ENCODE results near the gene NSMF.
"Not testable (repeated sequence)": the region's sequence is repeated elsewhere in the genome, so short reads cannot be mapped to it uniquely, and the experiment has no call there.

NSMF gene

DNA sequence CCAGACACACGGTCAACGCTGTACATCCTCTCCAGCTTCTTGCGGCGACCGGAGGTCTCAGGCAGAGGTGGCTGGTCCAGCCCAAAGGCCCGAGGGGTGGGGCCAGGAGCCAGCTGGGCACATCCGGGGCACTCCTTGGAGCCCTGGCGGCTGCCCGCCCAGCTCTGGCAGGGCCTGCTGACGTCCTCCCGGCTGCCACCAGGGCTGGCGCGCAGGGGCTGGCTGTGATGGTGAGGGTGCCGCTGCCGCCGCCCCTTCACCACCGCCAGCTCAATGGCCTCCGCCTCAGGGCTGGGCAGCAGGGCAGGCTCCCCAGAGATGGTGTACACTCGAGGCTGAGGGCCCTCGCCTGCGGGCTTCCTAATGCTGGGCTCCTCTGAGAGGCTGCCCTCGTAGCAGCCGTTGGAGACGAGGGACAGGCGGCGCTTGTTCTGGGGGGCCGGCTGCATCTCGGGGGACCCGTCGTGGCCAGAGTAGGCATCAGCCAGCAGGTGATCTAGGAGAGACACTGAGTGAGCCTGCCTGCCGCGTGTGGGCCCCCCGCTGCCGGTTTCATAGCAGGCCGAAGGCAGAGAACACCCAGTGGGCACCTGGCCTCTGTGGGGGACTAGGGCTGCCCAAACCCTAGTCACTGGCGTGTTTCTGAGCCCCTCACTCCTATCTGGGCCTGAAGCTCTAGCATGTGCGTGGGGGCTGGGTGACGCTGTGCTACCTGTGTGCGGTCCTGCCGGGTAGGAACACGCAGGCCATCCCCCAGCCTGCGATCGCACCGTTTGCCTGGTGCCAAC lies 1.5 kb downstream of the NSMF start:
- no peak for FAIRE-seq

DNA sequence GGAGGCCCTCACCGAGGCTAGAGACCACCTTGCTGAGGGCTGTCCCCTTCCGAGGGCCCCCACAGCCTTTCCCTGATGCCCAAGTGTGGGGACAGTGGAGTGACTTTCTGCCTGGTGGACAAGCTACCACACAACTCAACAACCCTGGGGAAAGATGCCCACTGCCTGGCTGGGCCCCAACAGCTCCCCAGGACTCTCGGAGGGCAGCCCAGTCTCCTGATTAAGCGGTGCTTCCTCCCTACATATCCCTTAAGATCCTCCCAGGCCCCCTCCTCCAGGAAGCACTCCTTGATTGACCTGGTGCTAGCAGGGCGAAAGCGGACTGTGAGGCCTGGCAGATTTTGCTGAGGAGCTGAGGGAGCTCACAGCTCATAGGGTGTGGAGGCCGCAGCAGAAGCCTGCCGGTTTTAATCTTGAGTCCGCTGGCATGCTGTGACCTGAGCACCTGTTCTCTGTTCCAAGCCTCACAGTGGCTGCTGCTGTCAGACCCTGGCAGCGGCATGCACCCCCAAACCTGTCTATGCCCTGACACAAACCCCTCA lies 2.2 kb downstream of the NSMF start:
- no peak for FAIRE-seq

DNA sequence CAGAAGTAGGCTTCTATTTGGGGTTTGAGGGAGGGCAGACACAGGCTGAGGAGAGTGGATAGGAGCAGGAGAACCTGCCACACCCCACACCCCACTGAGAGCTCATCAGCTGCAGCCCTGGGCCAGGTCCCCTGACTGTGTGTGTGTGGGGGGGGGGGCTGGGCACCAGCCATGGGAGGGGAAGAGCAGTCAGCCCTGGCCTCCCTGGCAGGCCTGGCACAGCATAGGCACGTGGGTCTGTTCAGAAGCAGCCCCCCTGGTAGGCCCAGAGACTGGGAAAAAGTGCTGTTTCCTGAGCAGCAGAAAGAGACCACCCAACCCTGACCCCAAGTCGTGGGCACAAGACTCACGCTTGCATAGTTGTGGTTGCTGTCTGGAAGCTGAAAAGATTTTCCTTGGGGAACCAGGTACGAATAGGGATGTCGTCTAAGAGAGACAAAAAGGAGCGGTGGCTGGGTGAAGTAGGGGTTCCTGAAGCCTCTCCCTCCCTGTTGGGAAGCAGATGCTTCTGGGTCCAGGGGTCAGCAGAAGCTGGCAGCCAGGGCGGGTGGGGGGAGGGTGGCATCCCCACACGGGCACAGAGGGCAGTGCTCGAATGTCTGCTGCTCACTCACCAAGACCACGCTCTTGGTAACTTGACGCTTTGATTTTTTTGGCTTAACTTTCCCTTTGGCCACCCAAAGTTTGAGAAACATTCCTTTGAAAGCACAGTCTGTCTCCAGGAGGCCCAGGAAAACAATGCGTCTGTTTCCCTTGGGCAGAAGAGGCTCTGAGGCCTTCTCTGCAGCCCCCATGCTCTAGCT lies 2.9 kb downstream of the NSMF start:
- FAIRE-seq, result no peak

DNA sequence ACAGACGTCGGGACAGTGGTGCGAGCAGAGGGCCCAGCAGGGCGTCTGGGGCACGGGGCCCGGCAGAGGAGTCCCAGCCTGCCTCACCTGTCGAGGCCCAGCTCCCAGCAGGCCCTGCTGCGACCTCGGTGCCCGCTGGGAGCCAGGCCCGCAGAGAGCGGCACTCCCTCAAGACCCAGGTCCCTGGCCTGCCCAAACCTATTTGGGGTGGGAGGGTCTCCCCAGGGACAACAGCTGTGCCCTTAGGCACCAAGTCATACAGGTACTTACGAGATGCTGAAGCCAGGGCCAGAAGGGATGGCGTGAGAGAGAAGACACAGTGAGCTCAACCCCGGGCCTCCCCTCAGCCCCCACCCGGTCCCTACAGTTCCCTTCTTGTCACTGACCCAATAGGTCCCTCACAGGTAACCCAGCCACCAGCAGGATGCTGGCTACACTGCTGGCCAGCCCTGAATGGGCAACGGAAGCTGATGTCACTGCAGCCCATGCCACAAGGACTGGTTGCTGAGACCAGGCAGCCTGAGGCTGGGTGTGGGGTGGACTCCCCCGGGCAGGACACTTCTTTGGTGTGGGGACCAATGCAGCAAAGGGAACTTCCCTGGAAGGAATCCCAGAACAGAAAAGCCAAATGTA lies 3.7 kb downstream of the NSMF start:
- no peak for FAIRE-seq

DNA sequence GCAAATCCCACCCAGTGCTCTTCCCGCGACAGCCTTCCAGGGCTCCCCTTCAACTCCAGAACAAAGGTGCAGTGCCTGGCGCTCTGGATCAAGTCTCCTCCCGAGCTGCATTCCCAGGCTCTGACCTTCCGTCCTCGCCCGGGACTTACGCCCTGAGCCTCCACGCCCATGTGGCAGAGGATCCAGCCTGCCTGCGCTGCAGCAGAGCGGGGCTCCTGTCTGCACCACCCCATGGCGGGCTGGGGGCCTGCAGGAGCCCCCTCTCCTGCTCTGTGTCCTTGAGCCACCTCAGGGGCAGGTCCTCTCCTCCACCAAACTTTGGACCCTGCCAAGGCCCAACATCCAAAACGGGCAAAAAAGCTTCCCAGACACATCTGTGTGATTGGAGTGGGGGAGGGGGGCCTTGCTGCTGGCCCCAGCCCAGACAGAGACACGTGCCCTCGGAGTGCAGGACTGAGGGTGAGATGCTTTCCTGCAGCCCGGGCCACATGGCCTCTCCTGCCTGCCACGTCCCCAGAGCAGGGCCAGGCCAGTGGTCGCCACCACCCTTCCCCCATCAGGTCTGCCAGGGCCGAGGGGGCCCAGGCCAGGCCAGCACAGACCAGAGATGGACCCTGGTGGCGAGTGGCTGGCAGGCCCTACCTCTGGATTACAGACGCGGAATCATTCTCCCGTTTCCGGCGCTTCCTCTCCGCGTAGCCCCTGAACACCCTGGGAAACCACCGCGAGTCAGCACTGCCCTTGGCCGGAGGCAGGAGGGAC lies 4.4 kb downstream of the NSMF start:
- no peak for FAIRE-seq

DNA sequence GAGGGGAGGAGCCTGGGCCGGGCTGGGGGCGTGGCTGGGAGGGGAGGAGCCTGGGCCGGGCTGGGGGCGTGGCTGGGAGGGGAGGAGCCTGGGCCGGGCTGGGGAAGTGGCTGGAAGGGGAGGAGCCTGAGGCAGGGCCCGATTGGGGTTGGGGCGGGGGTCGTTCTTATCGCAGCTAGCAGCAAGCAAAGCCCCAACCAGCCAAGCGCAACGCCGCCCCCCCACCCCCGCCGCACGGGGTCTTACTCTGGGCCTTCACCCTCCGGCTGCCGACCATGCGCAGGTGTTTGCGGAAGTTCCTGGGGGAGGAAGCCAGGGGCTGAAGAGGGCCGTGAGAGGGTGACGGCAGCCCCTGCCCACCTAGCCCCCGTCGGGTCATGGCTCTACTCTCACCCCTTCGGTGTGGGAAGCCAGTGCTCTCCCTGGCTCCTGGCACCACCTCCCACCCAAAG lies 5.0 kb downstream of the NSMF start:
- FAIRE-seq, result no peak

DNA sequence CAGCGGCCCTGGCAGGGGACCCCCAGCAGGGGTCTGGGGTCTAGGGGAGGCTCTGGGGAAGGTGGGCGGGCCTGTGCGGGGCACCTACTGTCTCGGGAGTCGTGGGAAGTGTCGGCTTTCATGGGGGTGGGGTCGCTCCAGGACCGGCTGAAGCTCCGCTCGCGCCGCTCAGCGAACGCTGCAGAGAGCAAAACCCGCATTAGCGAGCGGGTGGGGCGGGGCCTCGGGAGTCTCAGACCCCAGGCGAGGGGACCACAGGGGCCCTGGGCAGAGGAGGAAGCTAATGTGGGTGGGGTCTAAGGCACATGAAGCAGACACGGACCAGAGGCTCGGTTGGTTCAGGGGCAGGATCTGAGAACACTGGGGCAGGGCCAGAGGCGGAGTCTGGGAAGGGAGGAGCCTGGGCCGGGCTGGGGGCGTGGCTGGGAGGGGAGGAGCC lies 5.5 kb downstream of the NSMF start:
- no peak for FAIRE-seq

DNA sequence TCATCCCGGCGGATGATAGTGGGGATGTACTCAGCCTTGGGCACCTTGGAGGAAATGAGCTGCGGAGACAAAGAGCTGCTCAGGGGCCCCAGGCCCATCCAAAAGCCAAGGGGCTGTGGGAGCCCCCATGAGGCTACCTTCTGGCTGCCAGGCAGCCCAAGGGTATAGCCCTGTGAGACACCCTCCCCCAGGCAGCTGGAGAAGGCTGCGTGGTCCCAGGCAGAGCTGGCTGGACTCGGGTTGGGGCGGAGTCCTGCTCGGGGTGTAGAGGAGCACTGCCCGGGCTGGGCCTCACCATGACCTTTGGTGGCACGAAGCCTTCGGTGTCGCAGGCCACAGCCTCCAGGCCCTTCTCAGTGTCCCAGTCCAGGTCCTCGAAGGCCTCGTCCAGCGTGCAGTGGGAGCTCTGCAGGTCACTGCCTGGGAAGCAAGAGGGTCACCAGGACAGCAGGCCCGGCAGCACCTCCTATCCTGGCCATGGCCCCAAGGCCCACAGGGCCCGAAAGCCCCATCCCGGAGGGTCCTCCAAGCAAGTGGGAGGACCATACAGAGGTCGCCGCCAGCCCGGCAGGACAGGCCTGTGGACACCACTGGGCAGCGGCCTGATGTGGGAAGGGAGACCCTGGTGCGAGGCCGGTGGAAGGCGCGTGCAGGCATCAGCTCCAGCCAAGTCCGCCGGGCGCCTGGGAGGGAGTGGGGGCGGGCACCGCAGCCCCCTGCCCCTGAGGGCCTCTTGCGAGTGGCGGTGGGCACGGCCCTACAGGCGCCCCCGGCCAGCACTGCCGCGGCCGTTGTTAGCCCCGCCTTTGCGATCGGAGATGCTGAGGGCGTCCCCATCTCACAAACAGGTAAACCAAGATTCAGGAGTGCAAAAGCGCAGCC lies 6.1 kb downstream of the NSMF start:
- FAIRE-seq, result no peak

DNA sequence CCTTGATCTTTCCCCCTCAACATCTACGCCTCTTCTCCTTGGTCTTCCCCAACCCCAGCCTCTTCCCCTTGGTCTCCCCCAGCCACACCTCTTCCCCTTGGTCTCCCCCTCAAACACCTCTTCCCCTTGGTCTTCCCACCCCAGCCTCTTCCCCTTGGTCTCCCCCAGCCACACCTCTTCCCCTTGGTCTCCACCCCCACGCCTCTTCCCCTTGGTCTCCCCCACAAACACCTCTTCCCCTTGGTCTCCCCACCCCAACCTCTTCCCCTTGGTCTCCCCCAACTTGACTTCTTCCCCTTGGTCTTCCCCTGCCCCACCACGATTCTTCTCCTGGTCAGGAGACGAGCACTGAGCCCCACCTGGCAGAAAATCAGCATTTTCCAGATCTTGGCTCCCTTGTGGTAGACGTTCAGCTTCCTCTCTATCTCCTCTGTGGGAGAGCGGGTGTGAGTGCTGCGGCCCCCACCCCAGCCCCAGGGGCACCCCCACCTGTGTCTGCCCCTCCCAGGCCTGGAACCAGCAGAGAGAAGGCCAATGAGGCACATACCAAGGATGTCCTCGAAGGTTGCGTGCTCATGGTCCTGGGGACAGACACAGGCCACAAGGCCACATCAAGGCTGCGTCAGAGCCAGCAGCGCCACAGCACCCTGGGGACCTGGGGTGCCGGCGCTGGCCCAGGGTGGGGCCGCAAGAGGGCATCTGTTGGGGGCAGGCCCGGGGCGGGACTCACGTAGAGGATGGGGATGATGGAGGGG lies 7.0 kb downstream of the NSMF start:
- no peak for FAIRE-seq

DNA sequence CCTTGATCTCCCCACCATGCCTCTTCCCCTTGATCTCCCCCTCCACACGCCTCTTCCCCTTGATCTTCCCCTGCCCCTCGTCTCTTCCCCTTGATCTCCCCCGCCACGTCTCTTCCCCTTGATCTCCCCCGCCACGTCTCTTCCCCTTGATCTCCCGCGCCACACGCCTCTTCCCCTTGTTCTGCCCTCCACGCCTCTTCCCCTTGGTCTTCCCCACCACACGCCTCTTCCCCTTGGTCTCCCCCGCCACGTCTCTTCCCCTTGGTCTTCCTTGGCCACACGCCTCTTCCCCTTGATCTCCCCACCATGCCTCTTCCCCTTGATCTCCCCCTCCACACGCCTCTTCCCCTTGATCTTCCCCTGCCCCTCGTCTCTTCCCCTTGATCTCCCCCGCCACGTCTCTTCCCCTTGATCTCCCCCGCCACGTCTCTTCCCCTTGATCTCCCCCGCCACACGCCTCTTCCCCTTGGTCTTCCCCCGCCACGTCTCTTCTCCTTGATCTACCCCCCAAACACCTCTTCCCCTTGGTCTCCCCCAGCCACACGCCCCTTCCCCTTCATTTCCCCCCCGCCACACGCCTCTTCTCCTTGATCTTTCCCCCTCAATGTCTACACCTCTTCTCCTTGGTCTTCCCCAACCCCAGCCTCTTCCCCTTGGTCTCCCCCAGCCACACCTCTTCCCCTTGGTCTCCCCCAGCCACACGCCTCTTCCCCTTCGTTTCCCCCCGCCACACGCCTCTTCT lies 7.7 kb downstream of the NSMF start:
- not testable (repeated sequence) for FAIRE-seq

DNA sequence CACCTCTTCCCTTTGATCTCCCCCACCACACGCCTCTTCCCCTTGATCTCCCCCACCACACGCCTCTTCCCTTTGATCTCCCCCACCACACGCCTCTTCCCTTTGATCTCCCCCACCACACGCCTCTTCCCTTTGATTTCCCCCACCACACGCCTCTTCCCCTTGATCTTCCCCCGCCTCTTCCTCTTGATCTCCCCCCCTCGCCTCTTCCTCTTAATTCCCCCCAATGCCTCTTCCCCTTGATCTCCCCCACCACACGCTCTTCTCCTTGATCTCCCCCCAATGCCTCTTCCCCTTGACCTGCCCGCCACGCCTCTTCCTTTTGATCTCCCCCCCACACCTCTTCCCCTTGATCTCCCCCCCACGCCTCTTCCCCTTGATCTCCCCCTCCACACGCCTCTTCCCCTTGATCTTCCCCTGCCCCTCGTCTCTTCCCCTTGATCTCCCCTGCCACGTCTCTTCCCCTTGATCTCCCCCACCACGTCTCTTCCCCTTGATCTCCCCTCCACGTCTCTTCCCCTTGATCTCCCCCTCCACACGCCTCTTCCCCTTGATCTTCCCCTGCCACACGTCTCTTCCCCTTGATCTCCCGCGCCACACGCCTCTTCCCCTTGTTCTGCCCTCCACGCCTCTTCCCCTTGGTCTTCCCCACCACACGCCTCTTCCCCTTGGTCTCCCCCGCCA lies 8.5 kb downstream of the NSMF start:
- FAIRE-seq, result not testable (repeated sequence)

DNA sequence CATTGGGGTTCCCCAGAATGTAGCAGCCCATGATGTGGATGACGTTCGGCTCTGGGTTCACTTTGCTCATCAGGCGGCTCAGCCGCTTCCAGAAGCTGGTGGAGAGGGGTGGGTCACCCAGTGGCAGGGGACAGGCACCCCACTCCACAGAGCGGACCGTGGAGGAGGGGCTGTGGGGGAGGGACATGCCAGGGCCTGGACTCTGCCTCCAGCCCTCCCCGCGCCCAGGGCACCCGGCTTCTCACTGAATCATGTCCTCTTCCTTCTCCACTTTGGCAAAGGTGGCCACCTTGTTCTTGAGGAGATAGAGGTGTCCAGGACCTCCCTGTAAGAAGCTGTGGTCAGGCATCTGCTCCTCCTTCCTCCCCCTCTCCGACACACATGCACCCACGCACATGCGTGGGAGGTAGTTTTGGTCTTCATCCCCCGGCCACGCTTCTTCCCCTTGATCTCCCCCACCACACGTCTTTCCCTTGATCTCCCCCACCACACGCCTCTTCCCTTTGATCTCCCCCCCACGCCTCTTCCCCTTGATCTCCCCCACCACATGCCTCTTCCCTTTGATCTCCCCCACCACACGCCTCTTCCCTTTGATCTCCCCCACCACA lies 9.1 kb downstream of the NSMF start:
- FAIRE-seq, result no peak

DNA sequence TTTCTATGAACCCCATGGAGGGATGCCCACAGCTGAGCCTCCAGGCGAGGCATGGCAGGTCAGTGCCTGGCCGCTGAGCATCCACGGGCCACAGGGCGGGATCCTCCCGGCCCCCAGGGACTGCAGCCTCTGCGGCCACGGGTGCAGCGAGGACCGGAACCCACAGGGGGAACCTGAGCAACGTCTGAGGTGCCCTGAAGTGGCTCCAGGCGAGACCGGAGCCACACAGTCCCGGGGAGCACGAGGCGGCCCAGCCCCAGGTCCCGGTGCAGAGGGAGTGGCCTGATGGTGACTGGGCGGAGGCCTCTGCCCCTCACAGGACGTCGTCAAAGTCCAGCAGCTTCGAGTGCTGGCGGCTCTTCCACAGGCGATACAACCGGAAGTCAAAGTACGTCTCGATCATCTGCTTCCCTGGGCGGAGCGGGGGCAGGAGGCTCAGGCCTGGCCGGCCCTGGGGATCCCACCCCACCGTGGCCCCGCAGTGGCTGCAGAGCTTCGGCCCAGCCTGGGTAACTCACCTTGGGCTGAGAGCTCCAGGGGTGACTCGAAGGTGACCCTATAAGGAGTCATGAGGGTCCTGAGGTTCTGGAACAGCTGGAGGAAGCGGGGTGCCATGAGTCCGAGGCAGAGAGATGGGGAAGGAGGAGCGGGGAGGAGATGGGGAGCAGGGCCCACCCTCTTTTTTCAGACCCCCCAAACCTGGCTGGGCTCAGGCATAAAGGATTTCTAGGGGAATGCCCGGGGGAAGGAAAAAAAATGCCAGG lies 9.9 kb downstream of the NSMF start:
- no peak for FAIRE-seq

DNA sequence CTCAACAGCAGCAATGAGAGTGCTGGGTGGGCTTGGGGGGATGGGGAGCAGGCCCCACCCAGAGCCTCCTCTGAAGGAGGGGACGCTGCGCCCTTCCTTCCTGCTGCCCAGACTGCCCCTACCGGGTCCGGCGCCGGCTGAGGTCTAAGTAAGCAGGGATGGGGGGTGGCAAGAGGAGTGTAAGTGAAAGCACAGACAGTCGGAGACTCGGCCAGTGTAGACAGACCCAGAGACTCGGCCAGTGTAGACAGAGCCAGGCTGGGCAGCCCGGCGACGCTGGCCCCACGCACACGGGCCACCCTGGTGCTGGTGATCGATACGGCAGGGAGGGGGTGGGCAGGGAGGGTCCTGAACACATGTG lies 10.6 kb downstream of the NSMF start:
- FAIRE-seq, result no peak

DNA sequence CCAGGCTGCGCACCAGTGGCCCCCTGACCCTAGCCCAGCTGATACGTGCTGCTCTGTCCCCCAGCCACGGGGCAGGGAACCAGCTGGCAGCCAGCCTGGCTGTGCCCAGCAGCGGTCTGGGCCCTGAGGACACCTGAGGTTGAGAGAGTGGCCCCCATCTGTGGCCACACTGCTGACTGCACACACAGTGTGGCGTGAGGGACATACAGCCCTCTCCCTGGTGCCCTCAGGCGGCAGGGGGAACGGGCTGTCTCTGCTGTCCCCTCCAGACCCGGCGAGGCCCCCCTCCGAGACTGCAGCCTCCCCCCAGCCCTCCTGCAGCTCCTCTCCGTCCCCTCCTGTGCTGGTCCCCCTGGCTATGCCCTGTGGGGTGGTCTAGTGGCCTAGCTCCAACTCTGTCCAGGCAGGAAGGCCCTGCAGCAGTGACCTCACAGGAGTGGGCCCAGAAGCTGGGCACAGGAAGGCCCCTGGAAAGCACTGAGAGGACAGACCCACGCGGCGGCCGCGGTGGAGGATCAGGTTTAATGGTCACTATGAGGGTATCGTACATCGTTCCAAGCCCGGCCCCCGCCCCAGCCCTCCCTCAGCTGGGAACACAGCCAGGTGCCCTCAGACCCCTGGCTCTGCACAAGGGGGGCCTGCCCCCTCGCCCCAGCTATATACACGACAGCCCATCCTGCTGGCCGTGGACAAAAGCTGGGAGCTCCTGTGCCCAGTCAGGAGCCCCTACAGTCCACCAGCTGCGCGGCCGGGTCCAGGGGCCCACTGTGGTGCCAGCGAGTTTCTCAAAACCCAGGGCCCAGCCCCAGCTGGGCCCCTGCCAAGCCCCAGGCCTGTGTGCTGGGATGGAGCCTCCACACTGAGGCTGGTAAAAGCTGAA lies 11.2 kb downstream of the NSMF start:
- FAIRE-seq, result no peak

DNA sequence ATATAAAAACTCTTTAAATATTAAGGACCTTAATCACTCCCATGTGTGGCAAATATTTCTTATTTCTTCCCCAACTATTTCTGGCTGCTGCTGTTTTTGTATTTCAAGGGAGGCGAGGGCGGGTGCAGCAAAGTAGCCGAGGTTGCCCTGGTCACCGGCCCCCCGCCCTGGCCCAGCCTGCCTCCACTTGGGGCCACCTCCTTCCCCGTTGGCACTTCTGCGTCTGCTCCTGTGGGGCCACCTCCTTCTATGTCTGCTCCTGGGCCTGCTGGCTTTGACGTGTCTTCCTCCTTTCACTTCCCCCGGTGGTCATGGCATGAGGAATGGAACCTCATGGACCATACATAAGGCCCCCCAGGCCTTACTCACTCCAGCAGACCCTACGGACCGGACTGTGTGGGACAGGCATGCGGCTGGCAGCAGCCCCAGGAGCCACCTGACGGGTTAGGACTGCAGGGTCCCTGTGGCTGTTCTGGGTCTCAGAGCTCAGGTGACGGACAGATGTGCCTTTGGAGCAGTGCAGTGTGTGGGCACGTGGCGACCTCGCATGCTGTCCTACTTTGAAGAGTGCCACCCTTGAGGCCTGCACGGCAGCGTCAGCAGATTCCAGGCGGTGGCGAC lies 12.2 kb downstream of the NSMF start:
- no peak for FAIRE-seq

Measured in colon (tissue), 2 donors.